HG03139 (cell line): ENCODE results near the gene PDE4B.

Experiments
- ATAC-seq: cut with Tn5 transposase; IDR thresholded peaks from one replicate; pipeline ENCODE4 v1.9.1; 2021; ENCODE audit not compliant: unreplicated experiment

PDE4B gene

DNA sequence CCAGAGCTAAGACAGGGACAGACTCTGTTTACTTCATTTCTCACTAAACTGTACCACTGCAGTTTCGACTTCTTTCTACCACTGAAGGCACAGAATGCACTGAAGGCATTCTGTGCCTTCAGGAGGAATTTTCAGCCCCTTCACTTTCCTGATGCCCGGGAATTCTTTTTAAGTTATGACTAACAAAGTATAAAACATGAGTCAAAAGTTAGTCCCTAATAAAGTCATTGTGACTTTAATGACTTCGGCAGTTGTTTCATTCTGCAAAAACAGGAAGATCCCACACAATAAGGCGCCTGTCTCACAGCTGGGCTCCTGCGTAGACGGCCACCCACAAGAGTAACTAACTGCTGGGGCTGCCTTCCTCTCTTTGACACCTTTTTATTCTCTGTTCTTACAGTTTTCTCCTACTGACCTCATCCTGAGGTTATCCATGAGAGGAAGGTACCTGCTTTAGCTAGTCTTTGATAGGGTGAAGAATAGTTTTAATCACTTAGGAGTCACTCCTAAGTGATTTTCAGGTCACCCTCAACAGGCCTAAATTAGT, 557.4 kb downstream of the PDE4B start:
- ATAC-seq: peak; percentile 62

DNA sequence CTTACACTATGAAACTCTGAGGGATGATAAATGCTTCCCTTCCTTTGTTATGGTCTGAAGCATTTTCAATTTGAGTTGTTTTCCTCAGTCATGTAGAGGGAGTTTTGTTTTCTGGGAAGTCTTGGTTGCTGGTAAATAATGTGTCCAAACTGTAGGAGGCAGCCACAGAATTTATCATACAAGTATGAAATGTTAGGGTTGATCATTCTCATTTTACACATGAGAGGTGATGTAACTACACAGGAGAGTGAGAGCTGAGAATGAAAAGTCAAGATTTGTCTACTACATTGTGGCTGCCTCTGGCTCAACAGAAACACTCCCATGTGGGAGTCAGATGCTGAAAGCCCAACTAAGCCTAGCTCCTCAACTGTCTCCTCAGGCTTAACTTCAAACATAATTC, 558.8 kb downstream of the PDE4B start:
- ATAC-seq: peak; percentile 17

DNA sequence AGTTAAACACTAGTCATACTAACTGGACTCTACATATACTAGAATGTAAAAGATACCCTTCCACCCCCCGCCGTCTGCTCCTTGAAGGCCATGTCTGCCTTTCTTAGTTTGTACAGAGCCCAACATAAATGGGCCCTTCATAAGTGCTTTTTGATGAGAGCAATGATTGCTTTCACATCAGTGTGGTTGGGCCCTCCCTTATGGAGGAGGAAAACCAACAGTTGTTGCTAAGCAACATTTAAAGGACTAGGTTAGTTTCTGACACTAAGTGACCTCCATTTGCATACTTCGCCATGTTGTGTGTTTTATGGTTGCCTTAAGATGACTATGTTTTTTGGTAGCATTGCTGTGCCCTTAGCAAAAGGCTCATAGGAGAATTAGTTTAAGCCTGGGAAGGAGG, 559.2 kb downstream of the PDE4B start:
- peak; percentile 35 for ATAC-seq

- ATAC-seq: no peak
These were observed 560.1 kb downstream of the PDE4B start for GRCh38 chr1:66352792-66353191.

GRCh38 chr1:66353257-66353656, 560.6 kb downstream of the PDE4B start:
- no peak for ATAC-seq

- no peak for ATAC-seq
These were observed 561.9 kb downstream of the PDE4B start for GRCh38 chr1:66354311-66355201.

GRCh38 chr1:66355756-66356155, 563.1 kb downstream of the PDE4B start:
- ATAC-seq: no peak

- ATAC-seq: no peak
These were observed 563.9 kb downstream of the PDE4B start for GRCh38 chr1:66356605-66357004.

DNA sequence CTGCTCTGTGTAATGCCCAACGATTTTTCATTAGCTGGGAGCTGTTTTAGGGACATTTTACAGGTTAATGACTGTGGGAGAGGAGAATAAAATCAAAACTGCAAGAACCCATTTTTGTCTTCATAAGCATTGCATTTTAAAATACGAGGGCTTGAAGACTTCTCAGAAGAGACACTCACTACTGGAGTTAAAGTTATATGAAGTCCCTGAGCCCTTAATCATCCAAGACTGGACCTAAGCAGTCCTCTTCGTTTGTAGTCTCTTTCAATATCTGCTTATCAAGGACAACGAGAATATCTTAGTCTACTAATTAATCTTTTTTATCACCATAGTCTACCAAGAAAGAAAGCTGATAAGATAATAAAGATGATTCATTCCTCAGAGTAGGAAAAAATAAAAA, 564.3 kb downstream of the PDE4B start:
- ATAC-seq: no peak

DNA sequence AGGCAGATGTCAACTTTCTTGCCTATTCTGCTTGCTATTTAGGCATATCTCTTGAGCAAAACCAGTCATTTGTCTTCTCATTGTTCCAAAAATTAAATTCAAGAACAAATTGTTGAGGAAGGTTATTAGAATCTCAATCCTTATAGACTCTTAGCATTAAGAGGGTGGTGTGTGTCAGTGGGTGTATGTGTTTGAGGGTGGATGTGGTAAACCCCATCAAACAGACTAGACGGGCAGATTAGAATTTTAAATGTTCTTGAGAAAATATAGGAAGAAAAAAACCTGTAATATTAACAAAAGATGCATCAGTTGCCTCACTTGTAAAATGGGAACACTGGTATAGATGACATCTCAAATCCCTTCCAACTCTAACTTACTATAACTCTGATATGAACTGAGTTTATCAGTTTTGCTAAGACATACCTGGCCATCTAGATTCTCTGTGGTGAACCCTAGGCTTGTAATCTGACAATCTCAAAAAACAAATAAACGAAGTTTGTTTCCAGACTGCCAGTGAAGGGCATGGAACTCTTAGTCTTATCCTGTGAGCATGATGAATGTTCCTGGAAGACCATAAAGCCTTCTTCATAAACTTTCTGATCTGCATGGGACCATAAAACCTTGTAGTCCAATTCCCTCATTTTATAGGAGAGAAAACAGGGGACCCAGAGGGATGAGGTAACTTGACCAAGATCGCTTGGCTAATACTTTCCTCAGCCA, 564.9 kb downstream of the PDE4B start:
- ATAC-seq: no peak

DNA sequence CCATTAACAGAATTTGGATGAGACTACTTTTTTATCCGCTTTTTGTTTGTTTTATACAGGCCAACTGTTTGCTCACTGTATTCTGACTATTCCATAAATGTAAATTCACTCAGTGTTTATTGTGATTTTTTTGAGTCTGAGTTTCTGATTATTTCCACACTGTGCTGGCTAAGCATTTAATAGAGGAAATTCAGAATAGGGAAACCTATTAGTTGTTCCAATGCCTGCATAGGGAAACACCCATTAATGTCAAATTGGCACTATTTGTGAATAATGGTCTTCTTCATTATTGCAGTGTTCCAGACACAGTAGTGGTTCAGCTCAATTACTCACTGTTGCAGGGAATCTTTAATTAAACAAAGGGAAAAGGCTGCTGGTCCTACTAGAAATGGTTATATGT, 566.6 kb downstream of the PDE4B start:
- ATAC-seq: no peak

GRCh38 chr1:66359815-66360214, 567.1 kb downstream of the PDE4B start:
- no peak for ATAC-seq

DNA sequence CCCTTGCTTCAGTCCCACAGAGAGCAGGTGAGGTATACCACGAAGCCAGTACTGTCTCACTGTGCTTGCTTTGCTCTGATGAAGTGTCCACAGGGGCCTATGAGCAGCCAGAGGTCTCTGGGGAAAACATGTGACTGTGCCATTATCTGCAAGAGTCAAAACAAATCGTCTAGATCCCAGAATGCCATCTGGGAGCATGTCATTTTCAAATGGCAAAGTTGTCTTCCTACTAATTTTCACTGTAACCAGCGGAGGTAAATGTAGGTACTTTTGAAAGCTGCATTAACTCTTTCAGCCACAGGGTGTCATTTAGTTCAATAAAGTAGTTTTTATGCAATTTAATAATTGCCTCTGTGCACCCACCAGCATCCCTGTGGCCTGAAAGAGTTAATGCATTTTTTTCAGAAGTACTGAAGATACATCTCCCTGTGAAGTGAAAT, 567.6 kb downstream of the PDE4B start:
- ATAC-seq: no peak

DNA sequence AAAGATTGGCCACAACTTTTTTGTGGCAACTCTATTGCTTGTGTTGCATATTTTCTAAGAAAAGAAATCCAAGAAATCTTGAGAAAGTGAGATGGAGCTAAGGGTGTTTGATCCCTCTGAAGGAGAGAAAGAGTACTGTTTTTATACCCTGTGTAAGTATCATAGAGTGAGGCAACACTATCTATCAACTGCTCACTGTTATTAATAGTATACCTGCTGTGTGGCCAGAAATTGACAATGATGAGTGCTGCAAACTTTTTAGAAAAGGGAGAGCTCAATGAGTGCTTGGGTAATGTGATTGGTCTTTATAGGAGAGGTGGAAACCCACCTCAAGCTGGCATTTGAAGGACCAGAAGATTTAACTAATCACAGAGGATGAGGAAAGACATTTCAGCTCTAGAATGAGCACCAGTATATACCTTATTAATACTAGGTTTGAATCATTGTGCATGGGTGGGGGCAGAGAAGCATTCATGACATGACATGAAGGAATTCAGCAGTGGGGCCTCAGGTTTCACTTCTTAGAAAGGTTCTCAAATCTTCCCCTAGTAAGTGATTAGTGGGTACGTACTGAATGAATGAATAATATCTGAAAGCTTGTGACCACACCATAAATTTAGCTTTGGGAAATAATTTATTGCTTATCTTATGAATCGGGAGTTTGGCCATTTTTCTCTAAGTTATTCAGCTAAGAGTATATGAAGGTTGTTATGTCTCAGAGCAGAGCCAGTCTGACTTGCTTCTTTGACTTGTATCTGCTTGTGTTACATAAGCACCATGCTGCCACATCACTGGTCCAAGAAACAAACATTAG, 572.1 kb downstream of the PDE4B start:
- peak; percentile 62 for ATAC-seq

DNA sequence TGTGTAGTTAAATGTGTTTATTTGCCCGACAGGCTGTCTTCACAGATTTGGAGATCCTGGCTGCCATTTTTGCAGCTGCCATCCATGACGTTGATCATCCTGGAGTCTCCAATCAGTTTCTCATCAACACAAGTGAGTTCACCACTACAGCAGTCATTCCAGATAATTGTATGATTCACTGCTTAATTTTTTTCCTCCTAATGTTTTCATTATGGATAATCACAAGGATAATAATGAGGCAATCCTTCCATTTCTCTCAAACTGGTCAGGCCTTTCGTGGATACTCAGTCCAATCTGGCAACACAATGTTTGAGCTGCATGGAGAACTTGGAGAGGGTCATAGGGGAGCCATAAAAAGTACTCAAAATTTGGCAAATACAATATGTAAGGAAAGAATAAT, 572.9 kb downstream of the PDE4B start:
- ATAC-seq: no peak

DNA sequence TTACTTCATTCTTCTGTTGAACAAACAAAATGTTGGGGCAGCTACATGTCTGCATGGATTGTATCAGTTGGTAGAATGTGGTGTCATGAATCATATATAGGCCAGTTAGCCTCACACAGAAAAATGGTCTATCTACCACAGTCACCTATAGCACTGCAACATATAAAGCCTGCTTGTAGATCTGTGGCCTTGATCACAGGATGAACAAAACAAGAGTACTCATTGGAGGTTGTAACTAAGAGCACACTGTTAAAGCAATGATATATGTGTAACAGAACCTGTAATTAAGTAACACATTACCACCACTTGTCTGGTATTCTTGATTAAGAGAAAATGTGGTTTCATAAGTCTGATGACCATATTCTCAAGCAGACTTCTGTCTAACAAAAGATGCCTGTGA, 573.9 kb downstream of the PDE4B start:
- no peak for ATAC-seq

DNA sequence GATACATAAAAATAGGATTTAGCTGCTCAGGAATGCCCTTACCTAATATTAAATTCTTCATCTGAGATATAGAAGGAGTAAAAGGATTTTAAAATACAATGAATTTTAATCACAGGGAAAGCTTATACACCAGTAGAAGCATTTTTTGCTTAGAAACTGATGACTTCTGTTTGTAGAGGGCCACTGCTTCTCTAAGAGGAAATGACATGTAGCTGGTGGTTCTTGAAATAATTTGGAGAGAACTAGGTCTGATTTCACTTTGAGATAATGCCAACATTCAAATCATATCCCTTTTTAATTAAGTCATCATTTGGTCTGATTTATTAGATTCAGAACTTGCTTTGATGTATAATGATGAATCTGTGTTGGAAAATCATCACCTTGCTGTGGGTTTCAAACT, 574.7 kb downstream of the PDE4B start:
- no peak for ATAC-seq

DNA sequence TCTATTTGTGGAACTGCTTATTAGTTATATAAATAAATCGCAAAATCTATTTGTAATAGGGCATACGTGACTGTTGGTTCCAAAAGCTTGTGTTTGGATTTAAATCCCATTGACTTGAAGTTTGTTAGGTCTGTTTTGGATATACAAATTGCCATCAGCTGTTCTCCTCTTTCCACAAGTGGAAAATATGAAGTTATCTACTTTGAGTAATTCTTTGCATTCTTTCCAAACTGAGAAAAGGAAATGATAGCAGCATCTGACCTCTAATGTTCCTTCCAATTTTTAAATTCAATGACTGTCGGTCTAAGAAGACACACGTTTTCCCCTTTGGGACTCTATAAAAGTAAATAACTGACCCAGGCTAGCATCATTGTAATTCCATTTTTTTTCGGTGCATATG, 575.6 kb downstream of the PDE4B start:
- no peak for ATAC-seq

DNA sequence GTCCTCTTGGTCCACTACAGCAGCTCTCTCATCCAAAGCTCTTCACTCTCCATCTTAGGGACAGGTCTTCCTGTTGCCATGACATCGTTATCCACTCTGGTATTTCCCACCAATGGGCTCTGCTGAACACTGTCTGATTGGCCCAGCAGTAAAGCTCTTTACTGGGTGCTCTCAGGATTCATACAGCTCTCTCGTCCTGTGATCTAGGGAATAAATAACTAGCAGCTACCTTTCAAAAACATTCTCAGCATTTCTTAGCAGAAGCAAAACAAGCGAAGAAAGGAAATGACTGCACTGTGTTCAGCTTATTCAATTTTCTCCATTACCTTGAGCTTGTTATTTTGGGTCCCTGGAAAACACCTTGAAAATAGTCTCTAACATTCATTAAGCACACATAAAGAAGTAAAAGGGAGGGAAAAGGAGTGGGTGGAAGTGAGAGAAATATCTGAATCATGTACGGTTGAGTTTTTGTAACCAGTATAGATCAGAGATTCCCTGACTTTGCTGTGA, 577.8 kb downstream of the PDE4B start:
- no peak for ATAC-seq

DNA sequence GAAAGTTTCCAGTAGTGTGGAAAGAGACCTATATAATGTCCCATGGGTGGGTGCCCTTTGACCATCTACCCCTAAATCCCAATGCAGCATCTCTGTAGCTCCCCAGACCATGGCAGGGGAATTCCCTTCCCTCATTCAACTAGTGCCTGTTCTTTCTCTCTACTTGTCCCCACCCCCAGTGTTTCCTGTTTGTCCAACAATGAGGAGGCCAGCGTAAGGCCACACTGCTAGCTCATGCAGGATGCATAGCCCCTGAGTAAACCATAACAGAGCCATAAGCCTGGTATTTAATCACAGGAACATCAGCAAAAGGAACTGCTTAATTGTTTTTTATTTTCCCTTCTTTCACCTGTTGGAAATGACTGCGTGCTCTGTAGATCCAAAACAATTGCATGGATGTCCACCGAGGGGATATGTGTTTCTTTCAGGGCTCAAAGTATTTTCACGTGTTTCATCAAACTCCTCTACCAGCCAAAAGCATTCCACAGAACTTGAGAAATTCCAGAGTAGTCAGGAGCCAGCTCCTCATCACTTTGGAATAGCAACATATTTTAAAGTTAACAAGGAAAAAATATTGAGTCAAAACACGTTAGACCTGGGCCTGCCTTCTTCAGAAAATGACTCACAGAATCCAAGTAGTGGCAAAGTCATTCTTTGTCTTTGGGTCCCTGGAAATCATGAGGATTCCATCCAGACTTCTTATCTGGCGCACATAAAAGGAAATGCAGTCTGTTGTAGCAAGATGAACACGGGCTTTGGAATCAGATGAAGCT, 578.7 kb downstream of the PDE4B start:
- peak; percentile 30 for ATAC-seq
